Suprapubic skin (tissue), 4 donors: ENCODE measurements around the gene POLE. TPM values are rescaled to one million over a fixed set of nuclear protein-coding genes. Genes with fewer than 3 reads are reported as not detected.

Experiments used
- DNase-seq, 2 donors: peaks; one replicate each; pipeline ENCODE4 v3.0.0-alpha.2; 2019; ENCODE audit warnings: low spot score in 2 of 2
- H3K27ac ChIP-seq: fragments of 200-600 bp; sonication (generic); one replicate; pipeline ENCODE4 v1.5.1; 2019
- H3K27me3 ChIP-seq: fragments of 200-600 bp; sonication (generic); one replicate; pipeline ENCODE4 v1.5.1; 2019
- H3K36me3 ChIP-seq: fragments of 200-600 bp; sonication (generic); one replicate; pipeline ENCODE4 v1.5.1; 2019
- H3K4me1 ChIP-seq: fragments of 200-600 bp; sonication (generic); one replicate; pipeline ENCODE4 v1.5.1; 2019
- H3K4me3 ChIP-seq: fragments of 200-600 bp; sonication (generic); one replicate; pipeline ENCODE4 v1.5.1; 2019; ENCODE audit warnings: mild to moderate bottlenecking
- H3K9me3 ChIP-seq: fragments of 200-600 bp; sonication (generic); one replicate; pipeline ENCODE4 v1.5.1; 2019
- EP300 ChIP-seq: sonication (generic); formaldehyde crosslinking; IDR thresholded peaks from one replicate; pipeline ENCODE4 v1.6.1; 2017; ENCODE audit warnings: antibody characterized with exemption
- POLR2A ChIP-seq, 2 donors: fragments of 450-650 bp; IDR thresholded peaks; one replicate each; pipeline ENCODE4 v1.6.1; 2017; ENCODE audit warnings: antibody characterized with exemption in 2 of 2, mild to moderate bottlenecking in 2 of 2, moderate library complexity in 2 of 2
- POLR2AphosphoS5 ChIP-seq, 3 donors: sonication (generic); formaldehyde crosslinking; IDR thresholded peaks; one replicate each; pipeline ENCODE4 v1.6.1; 2017; ENCODE audit warnings: antibody characterized with exemption in 3 of 3
- WGBS: methylation state at CpG from one replicate; pipeline ENCODE4 v1.1.5; 2018; 5-methylcytosine and 5-hydroxymethylcytosine counted together
- total RNA-seq, 4 donors: library from RNA; depleted of rRNA; stranded (reverse); fragments of >200 nt; gene quantifications; one replicate each; pipeline ENCODE4 v1.1.0, GENCODE V29; 2016
- TF ChIP-seq, protein P1 (sequence below), 2 donors: fragments of 200-600 bp in 1 of 2; fragments of 450-650 bp in 1 of 2; sonication (generic) in 1 of 2; IDR thresholded peaks; one replicate each; pipeline ENCODE4 v1.5.1; 2016 to 2019; ENCODE audit warnings: antibody characterized with exemption in 2 of 2, mild to moderate bottlenecking in 1 of 2, moderate library complexity in 1 of 2

The POLE gene
- total RNA-seq, 4 donors from 2014 or later: 34.1 to 130 (median 43.3) TPM

DNA sequence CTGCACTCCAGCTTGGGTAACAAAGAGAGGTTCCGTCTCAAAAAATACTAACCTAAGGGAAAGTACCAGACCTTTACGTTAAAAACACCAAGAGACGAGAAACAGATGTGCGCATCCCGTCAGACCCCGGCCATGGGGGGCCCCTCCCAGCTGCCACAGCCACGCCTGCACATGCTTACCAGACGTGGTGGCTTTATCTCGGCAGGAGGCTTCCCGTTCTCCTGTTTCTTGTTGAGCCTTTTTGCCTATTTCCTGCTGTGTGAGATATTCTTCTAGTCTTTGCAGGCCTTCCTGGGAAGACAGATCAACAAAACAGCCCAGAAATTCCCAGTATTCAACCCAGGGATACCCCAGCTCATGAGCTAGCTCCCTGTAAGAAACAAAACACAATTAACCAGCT lies 47.1 kb upstream of the POLE start:
- no peak for DNase-seq
- TF ChIP-seq POLR2A (IDR thresholded peaks at IDR 0.05): no peak
- no peak for TF ChIP-seq EP300
- no peak for TF ChIP-seq POLR2AphosphoS5 (IDR thresholded peaks at IDR 0.05)
- TF ChIP-seq, protein P1, sequence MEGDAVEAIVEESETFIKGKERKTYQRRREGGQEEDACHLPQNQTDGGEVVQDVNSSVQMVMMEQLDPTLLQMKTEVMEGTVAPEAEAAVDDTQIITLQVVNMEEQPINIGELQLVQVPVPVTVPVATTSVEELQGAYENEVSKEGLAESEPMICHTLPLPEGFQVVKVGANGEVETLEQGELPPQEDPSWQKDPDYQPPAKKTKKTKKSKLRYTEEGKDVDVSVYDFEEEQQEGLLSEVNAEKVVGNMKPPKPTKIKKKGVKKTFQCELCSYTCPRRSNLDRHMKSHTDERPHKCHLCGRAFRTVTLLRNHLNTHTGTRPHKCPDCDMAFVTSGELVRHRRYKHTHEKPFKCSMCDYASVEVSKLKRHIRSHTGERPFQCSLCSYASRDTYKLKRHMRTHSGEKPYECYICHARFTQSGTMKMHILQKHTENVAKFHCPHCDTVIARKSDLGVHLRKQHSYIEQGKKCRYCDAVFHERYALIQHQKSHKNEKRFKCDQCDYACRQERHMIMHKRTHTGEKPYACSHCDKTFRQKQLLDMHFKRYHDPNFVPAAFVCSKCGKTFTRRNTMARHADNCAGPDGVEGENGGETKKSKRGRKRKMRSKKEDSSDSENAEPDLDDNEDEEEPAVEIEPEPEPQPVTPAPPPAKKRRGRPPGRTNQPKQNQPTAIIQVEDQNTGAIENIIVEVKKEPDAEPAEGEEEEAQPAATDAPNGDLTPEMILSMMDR (IDR thresholded peaks at IDR 0.05): no peak
- H3K27me3 ChIP-seq: no peaks in the 10 kb centered on the region
- H3K9me3 ChIP-seq: no peaks in the 10 kb centered on the region
- H3K4me3 ChIP-seq: no peak overlapping the region
- H3K4me1 ChIP-seq: no peaks in the 10 kb centered on the region
- WGBS: 84% methylated on average over 10 of the region's 10 CpGs
- H3K27ac ChIP-seq: no peak overlapping the region
- H3K36me3 ChIP-seq: peaks cover 95% of the 10 kb centered on the region

DNA sequence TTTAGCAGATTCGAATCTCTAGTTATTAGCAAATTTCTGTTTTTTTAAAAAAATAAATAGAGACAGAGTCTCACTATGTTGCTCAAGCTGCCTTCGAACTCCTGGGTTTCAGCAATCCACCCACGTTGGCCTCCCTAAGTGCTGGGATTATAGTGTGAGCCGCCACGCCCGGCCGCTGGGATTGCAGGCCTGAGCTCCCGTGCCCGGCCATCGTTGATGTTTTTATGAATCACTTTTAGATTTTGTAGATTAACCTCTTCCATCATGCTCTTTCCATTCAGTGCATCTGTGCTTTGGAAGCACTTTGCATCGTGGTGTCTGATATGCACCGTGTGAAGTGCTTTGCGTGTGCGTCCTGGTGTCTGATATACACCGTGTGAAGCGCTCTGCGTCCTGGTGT lies 44.4 kb upstream of the POLE start:
- H3K36me3 ChIP-seq: peaks cover 97% of the 10 kb centered on the region
- H3K27ac ChIP-seq: no peak overlapping the region
- DNase-seq: no peak
- no peaks in the 10 kb centered on the region for H3K27me3 ChIP-seq
- H3K9me3 ChIP-seq: no peaks in the 10 kb centered on the region
- H3K4me1 ChIP-seq: no peaks in the 10 kb centered on the region
- 91% methylated on average over 17 of the region's 17 CpGs for WGBS
- TF ChIP-seq POLR2AphosphoS5 (IDR thresholded peaks at IDR 0.05) (no peak), POLR2A (IDR thresholded peaks at IDR 0.05) (no peak), EP300 (no peak)
- TF ChIP-seq, protein P1 (IDR thresholded peaks at IDR 0.05): no peak
- H3K4me3 ChIP-seq: no peak overlapping the region

DNA sequence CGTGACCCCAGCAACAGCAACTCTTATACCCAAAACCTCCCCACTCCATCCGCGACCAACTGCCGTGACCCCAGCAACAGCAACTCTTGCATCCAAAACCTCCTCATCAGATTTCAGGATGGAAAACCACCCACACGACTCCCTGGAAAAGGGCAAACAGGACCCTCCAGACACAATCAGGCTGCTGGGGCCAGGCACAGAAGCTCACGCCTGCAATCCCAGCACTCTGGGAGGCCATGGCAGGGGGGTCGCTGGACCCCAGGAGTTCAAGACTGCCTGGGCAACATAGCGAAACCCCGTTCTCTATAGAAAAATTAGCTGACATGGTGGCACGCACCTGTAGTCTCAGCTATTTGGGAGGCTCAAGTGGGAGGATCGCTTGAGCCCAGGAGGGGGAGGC lies 43.2 kb upstream of the POLE start:
- H3K9me3 ChIP-seq: no peaks in the 10 kb centered on the region
- no peaks in the 10 kb centered on the region for H3K4me1 ChIP-seq
- WGBS: 96% methylated on average over 6 of the region's 11 CpGs
- no peak for DNase-seq
- TF ChIP-seq POLR2AphosphoS5 (IDR thresholded peaks at IDR 0.05) (no peak), POLR2A (IDR thresholded peaks at IDR 0.05) (no peak), EP300 (no peak)
- TF ChIP-seq, protein P1 (IDR thresholded peaks at IDR 0.05): no peak
- H3K36me3 ChIP-seq: peaks cover 97% of the 10 kb centered on the region
- no peak overlapping the region for H3K27ac ChIP-seq
- no peak overlapping the region for H3K4me3 ChIP-seq
- H3K27me3 ChIP-seq: no peaks in the 10 kb centered on the region

DNA sequence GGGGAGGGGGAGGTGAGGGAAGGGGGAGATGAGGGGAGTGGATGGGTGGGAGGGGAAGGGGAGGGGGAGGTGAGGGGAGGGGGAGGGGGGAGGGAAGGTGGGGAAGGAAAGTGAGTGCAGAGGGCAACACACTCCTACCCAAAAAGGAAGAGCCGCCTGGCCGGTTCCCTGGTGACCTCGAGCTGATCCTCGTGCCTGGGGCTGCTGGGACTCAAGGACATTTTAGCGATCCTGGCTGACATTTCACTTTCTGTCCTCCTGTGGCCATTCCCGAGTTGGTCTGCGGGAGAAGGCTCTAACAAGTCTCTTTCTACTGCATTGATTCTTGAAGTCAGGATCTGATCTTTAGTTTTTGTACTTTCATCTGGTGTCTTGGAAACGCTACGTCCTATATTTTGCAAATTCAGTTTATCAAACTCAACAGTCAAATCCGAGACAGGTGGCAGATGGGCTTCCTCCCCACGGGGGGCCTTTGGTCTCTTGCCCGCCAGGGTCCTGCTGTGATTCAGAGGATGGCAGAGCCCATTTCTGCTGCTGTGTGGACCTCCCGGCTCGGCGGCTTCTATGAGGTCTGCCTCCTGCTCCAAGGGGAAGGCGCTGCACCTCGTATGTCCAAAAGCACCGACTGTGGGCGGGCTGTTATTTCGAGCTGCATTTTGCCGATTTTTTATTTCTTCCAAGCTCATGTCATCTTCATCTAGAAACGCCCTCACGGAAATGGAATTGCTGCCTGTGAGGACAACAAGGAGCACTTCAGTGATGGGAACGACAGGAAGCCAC lies 42.6 kb upstream of the POLE start:
- H3K4me3 ChIP-seq: no peak overlapping the region
- H3K4me1 ChIP-seq: no peaks in the 10 kb centered on the region
- no peaks in the 10 kb centered on the region for H3K27me3 ChIP-seq
- 87% methylated on average over 24 of the region's 24 CpGs for WGBS
- H3K27ac ChIP-seq: no peak overlapping the region
- no peak for DNase-seq
- no peaks in the 10 kb centered on the region for H3K9me3 ChIP-seq
- peaks cover 97% of the 10 kb centered on the region for H3K36me3 ChIP-seq
- TF ChIP-seq EP300 (no peak), POLR2A (IDR thresholded peaks at IDR 0.05) (no peak), POLR2AphosphoS5 (IDR thresholded peaks at IDR 0.05) (no peak)
- TF ChIP-seq, protein P1 (IDR thresholded peaks at IDR 0.05): no peak

DNA sequence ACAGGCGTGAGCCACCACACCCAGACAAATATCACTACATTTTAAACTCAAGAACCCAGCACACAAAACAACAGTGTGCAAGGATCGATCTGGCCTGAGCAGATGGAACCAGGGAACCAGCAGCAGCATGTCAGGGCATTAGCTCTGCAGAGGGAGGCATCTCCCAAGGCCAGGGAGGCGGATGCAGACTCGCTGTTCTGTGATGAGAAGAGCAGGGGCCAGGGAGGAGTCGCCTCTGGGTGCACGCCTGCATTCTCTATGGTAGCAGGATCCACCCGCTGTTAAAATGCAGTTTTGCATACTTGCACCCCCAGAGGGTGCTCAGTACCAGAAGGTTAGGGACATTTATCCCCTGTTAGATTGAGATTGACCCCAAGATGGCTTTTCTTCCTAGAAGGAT lies 41.4 kb upstream of the POLE start:
- Histone ChIP-seq H3K4me3 (no peak overlapping the region), H3K4me1 (no peaks in the 10 kb centered on the region), H3K27me3 (no peaks in the 10 kb centered on the region), H3K9me3 (no peaks in the 10 kb centered on the region), H3K27ac (no peak overlapping the region), H3K36me3 (peaks cover 97% of the 10 kb centered on the region)
- TF ChIP-seq, protein P1 (IDR thresholded peaks at IDR 0.05): no peak
- TF ChIP-seq EP300 (no peak), POLR2A (IDR thresholded peaks at IDR 0.05) (no peak), POLR2AphosphoS5 (IDR thresholded peaks at IDR 0.05) (no peak)
- DNase-seq: no peak
- WGBS: 80% methylated on average over 7 of the region's 7 CpGs
